DND-41 (cell line): Measurements from ENCODE around the gene VPS4A.

Experiments used
- EZH2 ChIP-seq: IDR thresholded peaks from 3 replicates; pipeline ENCODE4 v1.6.1; 2012; ENCODE audit warnings: borderline replicate concordance, low read depth, mild to moderate bottlenecking, moderate library complexity, low read length, inconsistent platforms; ENCODE audit not compliant: severe bottlenecking
- TF ChIP-seq, protein P1 (sequence below): IDR thresholded peaks from 2 replicates; pipeline ENCODE4 v1.5.1; 2012; ENCODE audit warnings: borderline replicate concordance, low read length, moderate library complexity, mild to moderate bottlenecking; ENCODE audit not compliant: poor library complexity, severe bottlenecking; ENCODE audit errors: extremely low read depth

DNA sequence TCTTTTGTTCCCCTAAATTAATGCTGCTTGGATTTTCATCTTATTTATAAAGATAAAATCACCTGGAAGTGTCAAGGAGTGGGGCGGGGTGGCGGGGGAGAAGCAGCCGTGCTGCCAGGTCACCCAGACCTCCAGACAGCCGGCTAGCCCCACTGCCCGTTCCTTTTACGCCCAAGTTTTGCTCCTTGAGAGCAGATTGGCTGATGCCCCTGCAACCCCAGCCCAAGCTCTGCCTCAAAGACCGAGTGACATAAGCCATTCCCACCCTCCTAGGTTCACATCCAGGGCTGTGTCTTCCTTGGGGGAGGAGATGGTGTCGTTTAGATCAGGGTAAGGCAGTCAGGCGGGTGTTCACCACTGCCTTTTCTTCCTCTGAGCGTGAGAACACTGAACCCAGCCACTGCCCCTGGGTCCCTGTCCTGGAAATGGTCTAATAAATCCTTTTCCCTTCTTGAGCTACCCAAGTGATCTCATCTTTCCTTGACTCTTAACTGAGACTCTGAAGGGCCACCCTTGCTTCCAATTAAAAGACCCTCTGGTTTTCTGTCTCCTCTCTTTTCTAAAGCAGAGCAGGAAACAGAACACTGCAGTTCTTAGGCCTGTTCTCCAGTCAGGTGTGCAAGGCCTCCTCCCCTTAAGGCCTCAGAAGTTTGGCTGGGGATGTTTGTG, 13.6 kb downstream of the VPS4A start:
- TF ChIP-seq, protein P1, sequence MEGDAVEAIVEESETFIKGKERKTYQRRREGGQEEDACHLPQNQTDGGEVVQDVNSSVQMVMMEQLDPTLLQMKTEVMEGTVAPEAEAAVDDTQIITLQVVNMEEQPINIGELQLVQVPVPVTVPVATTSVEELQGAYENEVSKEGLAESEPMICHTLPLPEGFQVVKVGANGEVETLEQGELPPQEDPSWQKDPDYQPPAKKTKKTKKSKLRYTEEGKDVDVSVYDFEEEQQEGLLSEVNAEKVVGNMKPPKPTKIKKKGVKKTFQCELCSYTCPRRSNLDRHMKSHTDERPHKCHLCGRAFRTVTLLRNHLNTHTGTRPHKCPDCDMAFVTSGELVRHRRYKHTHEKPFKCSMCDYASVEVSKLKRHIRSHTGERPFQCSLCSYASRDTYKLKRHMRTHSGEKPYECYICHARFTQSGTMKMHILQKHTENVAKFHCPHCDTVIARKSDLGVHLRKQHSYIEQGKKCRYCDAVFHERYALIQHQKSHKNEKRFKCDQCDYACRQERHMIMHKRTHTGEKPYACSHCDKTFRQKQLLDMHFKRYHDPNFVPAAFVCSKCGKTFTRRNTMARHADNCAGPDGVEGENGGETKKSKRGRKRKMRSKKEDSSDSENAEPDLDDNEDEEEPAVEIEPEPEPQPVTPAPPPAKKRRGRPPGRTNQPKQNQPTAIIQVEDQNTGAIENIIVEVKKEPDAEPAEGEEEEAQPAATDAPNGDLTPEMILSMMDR: no peak
- no peak for TF ChIP-seq EZH2
